Keratinocyte (primary cell): ENCODE results near the gene ZNF280C. TPM values are rescaled to one million over a fixed set of nuclear protein-coding genes. Genes with fewer than 3 reads are reported as not detected.

ENCODE experiments used
- DNase-seq: peaks from one replicate; pipeline ENCODE4 v3.0.0-alpha.2; 2011; ENCODE audit warnings: low read depth, missing footprints, low spot score
- FAIRE-seq: peaks from 2 replicates; lab custom pipeline; 2011; peaks lifted over from hg19 to GRCh38; lab: Jason Lieb, UNC
- H2AFZ ChIP-seq: 2 replicates; pipeline ENCODE4 v1.6.0; 2012; ENCODE audit warnings: low read length, control low read depth, inconsistent platforms; ENCODE audit not compliant: control insufficient read depth
- H3K27ac ChIP-seq: 2 replicates; pipeline ENCODE4 v1.5.1; 2011; ENCODE audit warnings: low read length; ENCODE audit not compliant: control insufficient read depth, insufficient read depth
- H3K27me3 ChIP-seq: 3 replicates; pipeline ENCODE4 v1.6.0; 2011; ENCODE audit warnings: low read length; ENCODE audit not compliant: control insufficient read depth, insufficient read depth; ENCODE audit errors: extremely low read depth
- H3K36me3 ChIP-seq, 2 experiments: 2 replicates in 1 of 2; 3 replicates in 1 of 2; pipeline ENCODE4 v1.5.1; 2011; ENCODE audit warnings: low read length in 2 of 2, mild to moderate bottlenecking in 1 of 2; ENCODE audit not compliant: control insufficient read depth in 2 of 2, insufficient read depth in 2 of 2; ENCODE audit errors: extremely low read depth in 1 of 2
- H3K4me1 ChIP-seq: 3 replicates; pipeline ENCODE4 v1.5.1; 2011; ENCODE audit warnings: low read length; ENCODE audit not compliant: control insufficient read depth, insufficient read depth; ENCODE audit errors: extremely low read depth
- H3K4me2 ChIP-seq: 3 replicates; pipeline ENCODE4 v1.6.0; 2011; ENCODE audit warnings: low read depth, low read length; ENCODE audit not compliant: control insufficient read depth, insufficient read depth; ENCODE audit errors: extremely low read depth
- H3K4me3 ChIP-seq, 3 experiments: fragments of 200-600 bp in 1 of 3; sonication (generic) in 1 of 3; 2 replicates in 2 of 3; 3 replicates in 1 of 3; pipeline ENCODE4 v1.5.1; 2011 to 2016; ENCODE audit warnings: low read length in 3 of 3, mild to moderate bottlenecking in 3 of 3, control low read depth in 2 of 3, inconsistent platforms in 1 of 3, low read depth in 1 of 3, mixed read lengths in 1 of 3, mixed run types in 1 of 3, moderate library complexity in 1 of 3; ENCODE audit not compliant: control insufficient read depth in 2 of 3, insufficient read depth in 2 of 3; ENCODE audit errors: extremely low read depth in 1 of 3
- H3K79me2 ChIP-seq: 2 replicates; pipeline ENCODE4 v1.6.0; 2012; ENCODE audit warnings: low read length; ENCODE audit not compliant: control insufficient read depth, insufficient read depth
- H3K9ac ChIP-seq: 3 replicates; pipeline ENCODE4 v1.6.0; 2011; ENCODE audit warnings: low read length; ENCODE audit not compliant: control insufficient read depth, insufficient read depth; ENCODE audit errors: extremely low read depth
- H3K9me1 ChIP-seq: 3 replicates; pipeline ENCODE4 v1.6.0; 2011; ENCODE audit warnings: low read length; ENCODE audit not compliant: control insufficient read depth, insufficient read depth; ENCODE audit errors: extremely low read depth
- H3K9me3 ChIP-seq: 2 replicates; pipeline ENCODE4 v1.5.1; 2012; ENCODE audit warnings: low read depth, low read length; ENCODE audit not compliant: control insufficient read depth
- H4K20me1 ChIP-seq: 3 replicates; pipeline ENCODE4 v1.6.0; 2011; ENCODE audit warnings: low read length; ENCODE audit not compliant: control insufficient read depth, insufficient read depth; ENCODE audit errors: extremely low read depth
- EZH2 ChIP-seq: IDR thresholded peaks from one replicate; pipeline ENCODE4 v1.6.1; 2012; ENCODE audit warnings: inconsistent platforms, mild to moderate bottlenecking, low read length, moderate library complexity
- dilution Hi-C: fragments of 300-500 bp; cut with MboI; formaldehyde crosslinking; loops from one replicate; pipeline ENCODE4 v1.7.0; 2020; ENCODE audit warnings: low sequenced_read_pairs; ENCODE audit not compliant: extremely low pct_ligation_motif_present
- polyA plus RNA-seq, 5 experiments: library from polyadenylated mRNA; depleted of rRNA in 3 of 5; stranded (reverse) in 3 of 5; stranded (forward) in 1 of 5; unstranded in 1 of 5; fragments of >200 nt; gene quantifications; 1 replicate in 1 of 5; 2 replicates in 3 of 5; 3 replicates in 1 of 5; pipeline versions ENCODE4 v1.2.1 to v1.2.3, GENCODE V29; 2011 to 2012; ENCODE audit warnings: missing spikeins in 2 of 5, low read depth in 1 of 5, low replicate concordance in 1 of 5
- TF ChIP-seq, protein P1 (sequence below), 3 experiments: IDR thresholded peaks in 1 of 3; conservative IDR thresholded peaks in 1 of 3; optimal IDR thresholded peaks in 1 of 3; 2 replicates in 2 of 3; 3 replicates in 1 of 3; pipeline versions ENCODE3 to v1.5.1; 2011; ENCODE audit warnings: low read length in 3 of 3, mild to moderate bottlenecking in 3 of 3, moderate library complexity in 2 of 3, control low read depth in 1 of 3, inconsistent platforms in 1 of 3; ENCODE audit not compliant: insufficient read depth in 2 of 3; ENCODE audit errors: extremely low read depth in 1 of 3

The ZNF280C gene
- polyA plus RNA-seq, 1 donor (not counting 4 experiments of a cell fraction or from before 2014, with no cell fraction given) = 4.7 TPM

DNA sequence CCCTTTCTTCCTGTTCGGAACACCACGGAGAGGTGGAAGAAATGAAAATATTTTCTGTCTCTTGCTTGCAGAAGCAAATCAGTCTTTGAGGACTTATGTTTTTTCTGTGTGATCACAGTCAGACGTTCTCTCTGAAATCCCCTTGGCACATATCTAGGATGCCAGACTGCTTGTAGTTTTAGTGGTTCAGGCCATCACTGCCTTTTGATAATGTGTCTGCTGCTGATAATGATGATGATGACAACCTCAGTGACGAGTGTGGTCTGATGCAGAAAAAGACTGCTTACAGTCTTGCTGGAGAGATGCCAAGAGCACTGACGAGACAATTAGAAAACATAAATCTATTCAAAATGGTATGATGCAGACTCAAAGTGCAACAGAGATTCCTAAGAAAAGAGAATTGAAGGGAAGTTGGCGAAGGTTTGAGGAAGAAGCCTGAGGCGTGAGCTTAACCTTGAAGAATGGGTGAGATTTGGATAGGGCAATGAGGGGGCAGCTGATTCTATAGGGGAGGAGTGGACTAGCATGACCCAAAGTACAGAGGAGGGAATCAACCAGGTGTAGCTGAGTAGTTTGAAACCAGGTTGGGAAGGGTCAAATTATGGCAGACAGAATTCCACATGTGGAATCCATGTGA is 89.0 kb downstream of the ZNF280C start:
- Histone ChIP-seq H3K4me3 (no peak overlapping the region), H3K4me1 (no peaks in the 10 kb centered on the region), H3K27ac (no peak overlapping the region), H4K20me1 (no peaks in the 10 kb centered on the region), H3K9me1 (no peaks in the 10 kb centered on the region), H2AFZ (no peak overlapping the region), H3K9me3 (no peaks in the 10 kb centered on the region), H3K36me3 (no peaks in the 10 kb centered on the region), H3K4me2 (no peak overlapping the region), H3K27me3 (no peaks in the 10 kb centered on the region), H3K79me2 (no peaks in the 10 kb centered on the region), H3K9ac (no peak overlapping the region)
- peak; percentile 82 for FAIRE-seq
- DNase-seq = no peak
- no peak for TF ChIP-seq EZH2
- TF ChIP-seq, protein P1, sequence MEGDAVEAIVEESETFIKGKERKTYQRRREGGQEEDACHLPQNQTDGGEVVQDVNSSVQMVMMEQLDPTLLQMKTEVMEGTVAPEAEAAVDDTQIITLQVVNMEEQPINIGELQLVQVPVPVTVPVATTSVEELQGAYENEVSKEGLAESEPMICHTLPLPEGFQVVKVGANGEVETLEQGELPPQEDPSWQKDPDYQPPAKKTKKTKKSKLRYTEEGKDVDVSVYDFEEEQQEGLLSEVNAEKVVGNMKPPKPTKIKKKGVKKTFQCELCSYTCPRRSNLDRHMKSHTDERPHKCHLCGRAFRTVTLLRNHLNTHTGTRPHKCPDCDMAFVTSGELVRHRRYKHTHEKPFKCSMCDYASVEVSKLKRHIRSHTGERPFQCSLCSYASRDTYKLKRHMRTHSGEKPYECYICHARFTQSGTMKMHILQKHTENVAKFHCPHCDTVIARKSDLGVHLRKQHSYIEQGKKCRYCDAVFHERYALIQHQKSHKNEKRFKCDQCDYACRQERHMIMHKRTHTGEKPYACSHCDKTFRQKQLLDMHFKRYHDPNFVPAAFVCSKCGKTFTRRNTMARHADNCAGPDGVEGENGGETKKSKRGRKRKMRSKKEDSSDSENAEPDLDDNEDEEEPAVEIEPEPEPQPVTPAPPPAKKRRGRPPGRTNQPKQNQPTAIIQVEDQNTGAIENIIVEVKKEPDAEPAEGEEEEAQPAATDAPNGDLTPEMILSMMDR (optimal IDR thresholded peaks at IDR 0.05 in 1 of 3, IDR thresholded peaks at IDR 0.05 in 1 of 3, conservative IDR thresholded peaks at IDR 0.05 in 1 of 3; ENCODE audit: extremely low read depth in 1 of 3, insufficient read depth in 2 of 3, low read length in 3 of 3) = no peak
- dilution Hi-C loops = no loop called here

DNA sequence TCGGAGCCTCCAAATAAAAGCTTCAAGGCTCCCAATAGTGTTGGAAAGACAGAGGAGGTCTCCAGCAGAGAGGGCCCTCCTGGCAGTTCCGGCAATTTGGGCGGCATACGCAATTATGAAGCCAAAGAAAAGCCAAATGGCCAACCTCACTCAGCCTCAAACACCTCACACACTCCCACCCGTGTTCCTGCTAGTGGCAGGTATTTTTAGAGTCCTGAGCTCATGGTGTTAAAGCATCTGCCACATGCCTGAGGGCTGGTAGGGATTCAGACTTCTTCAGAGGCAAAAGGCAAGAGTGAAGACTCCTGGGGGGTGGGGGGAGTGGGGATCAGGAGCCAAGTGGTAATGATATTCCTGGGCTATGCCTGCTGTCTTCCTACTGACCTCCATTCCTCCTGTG is 89.5 kb downstream of the ZNF280C start:
- Histone ChIP-seq H3K4me3 (no peak overlapping the region), H3K9me3 (no peaks in the 10 kb centered on the region), H3K27me3 (no peaks in the 10 kb centered on the region), H4K20me1 (no peaks in the 10 kb centered on the region), H3K4me2 (no peak overlapping the region), H3K27ac (no peak overlapping the region), H2AFZ (no peak overlapping the region), H3K79me2 (no peaks in the 10 kb centered on the region), H3K36me3 (no peaks in the 10 kb centered on the region), H3K9me1 (no peaks in the 10 kb centered on the region), H3K9ac (no peak overlapping the region), H3K4me1 (peaks cover 3% of the 10 kb centered on the region)
- FAIRE-seq = no peak
- no peak for TF ChIP-seq EZH2
- TF ChIP-seq, protein P1 (optimal IDR thresholded peaks at IDR 0.05 in 1 of 3, IDR thresholded peaks at IDR 0.05 in 1 of 3, conservative IDR thresholded peaks at IDR 0.05 in 1 of 3; ENCODE audit: extremely low read depth in 1 of 3, insufficient read depth in 2 of 3, low read length in 3 of 3) = no peak
- dilution Hi-C loops = no loop called here
- no peak for DNase-seq
